CD4-positive, alpha-beta T cell (primary cell): ENCODE data around the gene NFKBIZ. TPM values are rescaled to one million over a fixed set of nuclear protein-coding genes. Genes with fewer than 3 reads are reported as not detected.

Source experiments
- ATAC-seq: fragments of 200-7000 bp; cut with Tn5 transposase; one replicate; pipeline ENCODE4 v1.10.0; 2022; ENCODE audit warnings: mild to moderate bottlenecking; ENCODE audit not compliant: poor library complexity
- CTCF ChIA-PET: fragments of 350-600 bp; sonication (Branson Sonifier 250); formaldehyde crosslinking; loops from one replicate; lab custom pipeline; 2021; ENCODE audit warnings: antibody characterized with exemption, inconsistent platforms; lab: Charles Lee
- POLR2A ChIA-PET: fragments of 350-600 bp; sonication (Branson Sonifier 250); formaldehyde crosslinking; loops from one replicate; lab custom pipeline; 2021; ENCODE audit warnings: antibody characterized with exemption, inconsistent platforms; lab: Charles Lee
- DNase-seq, 14 experiments: peaks; one replicate each; pipeline ENCODE4 v3.0.0-alpha.2; 2013 to 2020; ENCODE audit warnings: mixed read lengths in 2 of 14
- H3K27ac ChIP-seq, 2 donors: one replicate each; pipeline versions ENCODE4 v1.5.1 to v1.7.0; 2013; ENCODE audit warnings: low read length in 2 of 2, low read depth in 1 of 2, mild to moderate bottlenecking in 1 of 2
- H3K27me3 ChIP-seq, 2 experiments: 1 replicate in 1 of 2; 2 replicates in 1 of 2; pipeline versions ENCODE4 v1.6.1 to v1.7.0; 2013; ENCODE audit warnings: low read length in 2 of 2, control low read depth in 1 of 2, mild to moderate bottlenecking in 1 of 2, moderate library complexity in 1 of 2; ENCODE audit not compliant: insufficient read depth in 2 of 2, control insufficient read depth in 1 of 2
- H3K36me3 ChIP-seq: one replicate; pipeline ENCODE4 v1.6.1; 2013; ENCODE audit warnings: low read length, control low read depth; ENCODE audit not compliant: insufficient read depth
- H3K4me1 ChIP-seq: one replicate; pipeline ENCODE4 v1.6.1; 2013; ENCODE audit warnings: low read length, control low read depth; ENCODE audit not compliant: insufficient read depth
- H3K4me3 ChIP-seq: one replicate; pipeline ENCODE4 v1.5.1; 2013; ENCODE audit warnings: mild to moderate bottlenecking, low read length, moderate library complexity
- H3K9me3 ChIP-seq, 2 experiments: 1 replicate in 1 of 2; 2 replicates in 1 of 2; pipeline versions ENCODE4 v1.6.1 to v1.7.0; 2013; ENCODE audit warnings: low read length in 2 of 2, mild to moderate bottlenecking in 2 of 2, control low read depth in 1 of 2, moderate library complexity in 1 of 2; ENCODE audit not compliant: control insufficient read depth in 1 of 2, insufficient read depth in 1 of 2
- H3K27ac Mint-ChIP-seq: one replicate; pipeline ENCODE4 v1.8.0; 2020; ENCODE audit warnings: mixed read lengths
- H3K27me3 Mint-ChIP-seq: one replicate; pipeline ENCODE4 v1.8.0; 2021; ENCODE audit warnings: mixed read lengths
- H3K36me3 Mint-ChIP-seq: one replicate; pipeline ENCODE4 v1.8.0; 2021; ENCODE audit warnings: low read depth, mixed read lengths
- H3K4me1 Mint-ChIP-seq: one replicate; pipeline ENCODE4 v1.8.0; 2021; ENCODE audit warnings: low read depth, mixed read lengths
- H3K4me3 Mint-ChIP-seq: one replicate; pipeline ENCODE4 v1.8.0; 2020; ENCODE audit warnings: mild to moderate bottlenecking, mixed read lengths
- H3K9me3 Mint-ChIP-seq: one replicate; pipeline ENCODE4 v1.8.0; 2020; ENCODE audit warnings: mixed read lengths
- intact Hi-C, 2 experiments: fragments of 100-400 bp; cut with DNase I in 1 of 2; cut with micrococcal nuclease in 1 of 2; formaldehyde crosslinking; loops; one replicate each; pipeline versions ENCODE4 v1.15.1 to v1.9.0; 2023 to 2025; cut with DNase I, micrococcal nuclease
- total RNA-seq, 174 experiments: library from RNA in 2 of 174; stranded (reverse) in 2 of 174; gene quantifications; one replicate each; pipeline ENCODE4 v1.2.3 and lab custom pipeline; 2021 to 2026
- TF ChIP-seq, protein P1 (sequence below): fragments of 200-600 bp; IDR thresholded peaks from one replicate; pipeline ENCODE4 v1.8.0; 2022; ENCODE audit warnings: antibody characterized with exemption, mild to moderate bottlenecking

Gene NFKBIZ
- total RNA-seq, 2 experiments from 2014 or later, result 438 to 451 TPM

DNA sequence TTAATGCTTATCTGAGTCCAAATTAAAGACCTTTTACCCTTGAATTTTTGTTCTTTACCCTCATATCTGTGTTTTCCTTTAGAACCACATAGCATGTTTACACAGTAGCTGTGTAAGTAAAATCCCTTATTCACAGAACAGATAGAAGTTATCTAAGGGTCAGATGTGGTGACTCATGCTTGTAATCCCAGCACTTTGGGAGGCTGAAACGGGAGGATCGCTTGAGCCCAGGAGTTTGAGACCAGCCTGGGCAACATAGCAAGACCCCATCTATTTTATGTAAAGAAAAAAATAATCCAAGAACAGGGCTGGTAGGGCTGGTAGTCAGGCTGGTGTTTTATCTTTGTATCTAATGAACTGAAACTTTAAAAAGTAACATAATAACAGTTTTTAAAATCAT is 47.1 kb upstream of the NFKBIZ start:
- Mint-ChIP-seq H3K9me3 (no peaks in the 10 kb centered on the region), H3K4me3 (no peak overlapping the region), H3K27me3 (no peaks in the 10 kb centered on the region), H3K4me1 (peaks cover 49% of the 10 kb centered on the region), H3K36me3 (peaks cover 78% of the 10 kb centered on the region), H3K27ac (peak overlapping the region; percentile 76)
- no peaks in the 10 kb centered on the region for H3K27me3 ChIP-seq
- no peak for ATAC-seq
- ChIA-PET CTCF (interaction anchor here (0.9 to 2.1 kb wide), 13 partner anchors 7 to 734 kb away, joined by 3 to 15 read pairs (median 7); partner anchors contain the start of genes NXPE3 and RPL24), POLR2A (interaction anchor here (0.7 to 1.3 kb wide), 2 partner anchors 48 to 427 kb away, joined by 3 to 8 read pairs; partner anchors contain the start of gene NFKBIZ)
- intact Hi-C loops, result loop anchor here (5.0 kb wide), 1 partner anchor 105 kb away; no protein-coding TSS in a partner anchor
- H3K4me3 ChIP-seq, result no peak overlapping the region
- no peak for DNase-seq
- TF ChIP-seq, protein P1, sequence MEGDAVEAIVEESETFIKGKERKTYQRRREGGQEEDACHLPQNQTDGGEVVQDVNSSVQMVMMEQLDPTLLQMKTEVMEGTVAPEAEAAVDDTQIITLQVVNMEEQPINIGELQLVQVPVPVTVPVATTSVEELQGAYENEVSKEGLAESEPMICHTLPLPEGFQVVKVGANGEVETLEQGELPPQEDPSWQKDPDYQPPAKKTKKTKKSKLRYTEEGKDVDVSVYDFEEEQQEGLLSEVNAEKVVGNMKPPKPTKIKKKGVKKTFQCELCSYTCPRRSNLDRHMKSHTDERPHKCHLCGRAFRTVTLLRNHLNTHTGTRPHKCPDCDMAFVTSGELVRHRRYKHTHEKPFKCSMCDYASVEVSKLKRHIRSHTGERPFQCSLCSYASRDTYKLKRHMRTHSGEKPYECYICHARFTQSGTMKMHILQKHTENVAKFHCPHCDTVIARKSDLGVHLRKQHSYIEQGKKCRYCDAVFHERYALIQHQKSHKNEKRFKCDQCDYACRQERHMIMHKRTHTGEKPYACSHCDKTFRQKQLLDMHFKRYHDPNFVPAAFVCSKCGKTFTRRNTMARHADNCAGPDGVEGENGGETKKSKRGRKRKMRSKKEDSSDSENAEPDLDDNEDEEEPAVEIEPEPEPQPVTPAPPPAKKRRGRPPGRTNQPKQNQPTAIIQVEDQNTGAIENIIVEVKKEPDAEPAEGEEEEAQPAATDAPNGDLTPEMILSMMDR, result no peak
- peaks cover 8% of the 10 kb centered on the region for H3K4me1 ChIP-seq
- H3K27ac ChIP-seq, result peak overlapping the region in 1 of 2 donors; percentile 16
- H3K36me3 ChIP-seq, result peaks cover 34% of the 10 kb centered on the region
- H3K9me3 ChIP-seq, result no peaks in the 10 kb centered on the region

DNA sequence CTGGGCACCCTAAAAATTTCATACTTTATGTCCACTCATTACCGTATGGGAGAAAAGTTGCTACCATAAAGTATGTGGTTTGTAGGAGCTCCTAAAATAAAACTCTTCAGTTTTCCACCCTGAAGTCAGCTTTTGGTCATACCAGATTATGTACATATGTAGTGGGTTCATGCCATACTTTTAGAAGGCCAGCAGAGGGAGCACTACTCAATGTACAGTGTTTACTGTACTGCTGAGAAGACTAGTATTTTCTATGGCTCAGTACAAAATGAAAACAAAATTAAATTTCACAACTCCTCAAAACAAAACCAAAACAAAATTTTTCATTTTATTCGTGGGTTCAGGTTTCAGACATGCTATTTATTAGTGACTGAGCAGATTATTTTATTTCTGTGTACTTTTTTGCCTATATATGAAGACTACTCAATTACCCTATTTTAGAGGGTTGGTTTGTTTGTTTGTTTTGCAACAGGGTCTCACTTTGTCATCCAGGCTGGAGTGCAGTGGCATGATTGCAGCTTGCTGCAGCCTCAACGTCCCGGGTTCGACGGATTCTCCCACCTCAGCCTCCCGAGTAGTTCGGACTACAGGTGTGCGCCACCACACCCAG is 46.0 kb upstream of the NFKBIZ start:
- DNase-seq (peak in 11 of 14 experiments; percentile 15 to 89 (median 43)), ATAC-seq (peak; percentile 100)
- H3K9me3 Mint-ChIP-seq, result no peaks in the 10 kb centered on the region
- no peak overlapping the region for H3K4me3 ChIP-seq
- no peaks in the 10 kb centered on the region for H3K27me3 ChIP-seq
- TF ChIP-seq, protein P1, result peak; percentile 93
- peaks cover 34% of the 10 kb centered on the region for H3K36me3 ChIP-seq
- CTCF ChIA-PET, result interaction anchor here (0.6 to 2.1 kb wide), 22 partner anchors 8 to 733 kb away, joined by 3 to 15 read pairs (median 6); partner anchors contain the start of genes NFKBIZ, NXPE3 and RPL24
- no peak overlapping the region for H3K4me3 Mint-ChIP-seq
- POLR2A ChIA-PET, result interaction anchor here (0.5 to 2.4 kb wide), 12 partner anchors 17 to 426 kb away, joined by 3 to 9 read pairs (median 5); partner anchors contain the start of genes CEP97, NFKBIZ, NXPE3 and ZBTB11
- H3K9me3 ChIP-seq, result no peaks in the 10 kb centered on the region
- H3K4me1 Mint-ChIP-seq, result peaks cover 49% of the 10 kb centered on the region
- peaks cover 8% of the 10 kb centered on the region for H3K4me1 ChIP-seq
- intact Hi-C loops, result loop anchor here (5.0 kb wide), 1 partner anchor 106 kb away; no protein-coding TSS in a partner anchor
- no peaks in the 10 kb centered on the region for H3K27me3 Mint-ChIP-seq
- H3K27ac Mint-ChIP-seq, result peak overlapping the region; percentile 76
- peaks cover 81% of the 10 kb centered on the region for H3K36me3 Mint-ChIP-seq
- H3K27ac ChIP-seq, result no peak overlapping the region

DNA sequence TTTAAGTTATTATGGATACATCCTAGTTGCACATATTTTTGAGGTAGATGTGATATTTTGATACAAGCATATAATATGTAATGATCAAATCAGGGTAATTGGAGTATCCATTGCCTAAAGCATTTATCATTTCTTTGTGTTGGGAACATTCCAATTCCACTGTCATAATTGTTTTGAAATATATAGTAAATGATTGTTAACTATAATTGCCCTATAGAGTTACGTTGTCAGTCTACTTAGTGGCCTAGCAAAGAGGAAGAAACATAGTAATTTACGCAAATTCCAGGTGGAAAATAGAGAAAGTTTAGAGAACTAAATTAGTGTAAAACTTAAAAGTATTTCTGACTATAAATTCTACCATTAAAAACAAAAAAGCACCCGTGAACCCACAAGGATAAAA is 45.4 kb upstream of the NFKBIZ start:
- Mint-ChIP-seq H3K4me1 (peaks cover 51% of the 10 kb centered on the region), H3K9me3 (no peaks in the 10 kb centered on the region), H3K4me3 (no peak overlapping the region), H3K27me3 (no peaks in the 10 kb centered on the region), H3K36me3 (peaks cover 82% of the 10 kb centered on the region), H3K27ac (peak overlapping the region; percentile 76)
- DNase-seq, result no peak
- CTCF ChIA-PET, result interaction anchor here (1.4 to 2.0 kb wide), 4 partner anchors 10 to 425 kb away, joined by 7 to 13 read pairs (median 7); partner anchors contain the start of gene RPL24
- intact Hi-C loops, result loop anchor here (5.0 kb wide), 1 partner anchor 107 kb away; no protein-coding TSS in a partner anchor
- Histone ChIP-seq H3K27ac (no peak overlapping the region), H3K27me3 (no peaks in the 10 kb centered on the region), H3K4me3 (no peak overlapping the region), H3K9me3 (no peaks in the 10 kb centered on the region), H3K36me3 (peaks cover 39% of the 10 kb centered on the region), H3K4me1 (peaks cover 10% of the 10 kb centered on the region)
- no peak for ATAC-seq
- TF ChIP-seq, protein P1, result no peak
- POLR2A ChIA-PET, result interaction anchor here (1.2 to 2.4 kb wide), 3 partner anchors 18 to 80 kb away, joined by 3 to 8 read pairs (median 5); partner anchors contain the start of gene CEP97
